HG02588 (cell line): Measurements from ENCODE around the gene PLA2G6.
"Not testable (repeated sequence)": the region's sequence is repeated elsewhere in the genome, so short reads cannot be mapped to it uniquely, and the experiment has no call there.

ENCODE experiments used
- ATAC-seq: cut with Tn5 transposase; IDR thresholded peaks from one replicate; pipeline ENCODE4 v1.9.1; 2021; ENCODE audit warnings: mild to moderate bottlenecking, moderate library complexity; ENCODE audit not compliant: unreplicated experiment

The PLA2G6 gene

GRCh38 chr22:38135133-38135706 is 46.4 kb downstream of the PLA2G6 start:
- no peak for ATAC-seq

GRCh38 chr22:38133331-38133730 is 48.3 kb downstream of the PLA2G6 start:
- no peak for ATAC-seq

- ATAC-seq, result no peak
These were observed 48.8 kb downstream of the PLA2G6 start for GRCh38 chr22:38132794-38133193.

- ATAC-seq, result no peak
These were observed 49.5 kb downstream of the PLA2G6 start for GRCh38 chr22:38132136-38132535.

GRCh38 chr22:38131399-38131798 is 50.2 kb downstream of the PLA2G6 start:
- no peak for ATAC-seq

- no peak for ATAC-seq
These were observed 51.8 kb downstream of the PLA2G6 start for GRCh38 chr22:38129856-38130255.

- ATAC-seq, result no peak
These were observed 52.6 kb downstream of the PLA2G6 start for GRCh38 chr22:38129021-38129420.

- no peak for ATAC-seq
These were observed 53.8 kb downstream of the PLA2G6 start for GRCh38 chr22:38127869-38128268.

GRCh38 chr22:38126928-38127668 is 54.5 kb downstream of the PLA2G6 start:
- ATAC-seq, result no peak

GRCh38 chr22:38125751-38126201 is 55.9 kb downstream of the PLA2G6 start:
- no peak for ATAC-seq

GRCh38 chr22:38125038-38125610 is 56.5 kb downstream of the PLA2G6 start:
- ATAC-seq, result no peak

- ATAC-seq, result no peak
These were observed 57.2 kb downstream of the PLA2G6 start for GRCh38 chr22:38124236-38124974.

GRCh38 chr22:38122616-38123015 is 59.0 kb downstream of the PLA2G6 start:
- ATAC-seq, result no peak

GRCh38 chr22:38120359-38121110 is 61.1 kb downstream of the PLA2G6 start:
- no peak for ATAC-seq

- ATAC-seq, result not testable (repeated sequence)
These were observed 62.9 kb downstream of the PLA2G6 start for GRCh38 chr22:38118747-38119146.

GRCh38 chr22:38118182-38118581 is 63.4 kb downstream of the PLA2G6 start:
- ATAC-seq, result no peak

GRCh38 chr22:38117556-38117955 is 64.1 kb downstream of the PLA2G6 start:
- not testable (repeated sequence) for ATAC-seq

GRCh38 chr22:38115423-38116205 is 66.0 kb downstream of the PLA2G6 start:
- ATAC-seq, result no peak

- ATAC-seq, result no peak
These were observed 66.9 kb downstream of the PLA2G6 start for GRCh38 chr22:38114484-38115398.
